Gastrocnemius medialis (tissue), 4 donors: ENCODE data around the gene COLEC12.

Source experiments
- CTCF ChIP-seq, 5 experiments: fragments of 450-650 bp in 3 of 5; fragments of 200-600 bp in 2 of 5; sonication (generic) in 2 of 5; IDR thresholded peaks in 4 of 5; conservative IDR thresholded peaks in 1 of 5; 1 replicate in 4 of 5; 2 replicates in 1 of 5; pipeline ENCODE4 v1.5.1; 2016 to 2019; ENCODE audit warnings: antibody characterized with exemption in 5 of 5, mild to moderate bottlenecking in 3 of 5, moderate library complexity in 3 of 5
- POLR2A ChIP-seq, 2 donors: fragments of 450-650 bp; IDR thresholded peaks; one replicate each; pipeline ENCODE4 v1.6.1; 2017; ENCODE audit warnings: antibody characterized with exemption in 2 of 2, mild to moderate bottlenecking in 2 of 2, moderate library complexity in 2 of 2

GRCh38 chr18:273525-273924 is 227.0 kb downstream of the COLEC12 start:
- TF ChIP-seq CTCF (IDR thresholded peaks at IDR 0.05 in 4 of 5, conservative IDR thresholded peaks at IDR 0.05 in 1 of 5), result no peak
- no peak for TF ChIP-seq POLR2A (IDR thresholded peaks at IDR 0.05)
